T-cell (primary cell): ENCODE results near the gene DOCK6. TPM values are rescaled to one million over a fixed set of nuclear protein-coding genes. Genes with fewer than 3 reads are reported as not detected.
A peak's percentile ranks its signal among the peaks of the same experiment; 100 is the strongest.

Source experiments
- ATAC-seq, 4 experiments: fragments of 200-7000 bp in 3 of 4; fragments of 150-1000 bp in 1 of 4; cut with Tn5 transposase; replicated peaks in 1 of 4; 1 replicate in 3 of 4; 2 replicates in 1 of 4; pipeline ENCODE4 v1.10.0; 2021; ENCODE audit warnings: moderate library complexity in 3 of 4, mild to moderate bottlenecking in 2 of 4, moderate number of reproducible peaks in 1 of 4
- CTCF ChIA-PET, 2 donors: fragments of 300-600 bp; sonication (Branson Sonifier 250); formaldehyde crosslinking; loops; one replicate each; lab custom pipeline; 2022; ENCODE audit warnings: antibody characterized with exemption in 2 of 2; lab: Charles Lee
- POLR2A ChIA-PET, 2 donors: fragments of 300-600 bp; sonication (Branson Sonifier 250); formaldehyde crosslinking; loops; one replicate each; lab custom pipeline; 2022; ENCODE audit warnings: antibody characterized with exemption in 2 of 2; lab: Charles Lee
- DNase-seq, 35 experiments: peaks; one replicate each; pipeline versions ENCODE4 v3.0.0 to v3.0.0-alpha.2; 2013 to 2023
- H3K27ac ChIP-seq: one replicate; pipeline ENCODE4 v1.5.1; 2013; ENCODE audit warnings: low read length
- H3K27me3 ChIP-seq, 2 experiments: replicated peaks in 1 of 2; 1 replicate in 1 of 2; 2 replicates in 1 of 2; pipeline versions ENCODE4 v1.6.1 to v1.7.0; 2013; ENCODE audit warnings: low read length in 1 of 2, mixed read lengths in 1 of 2; ENCODE audit not compliant: control insufficient read depth in 2 of 2, insufficient read depth in 2 of 2; ENCODE audit errors: extremely low read depth in 1 of 2
- H3K36me3 ChIP-seq, 2 donors: 1 replicate in 1 of 2; 2 replicates in 1 of 2; pipeline versions ENCODE4 v1.6.1 to v1.7.0; 2013; ENCODE audit warnings: low read length in 1 of 2; ENCODE audit not compliant: control insufficient read depth in 2 of 2, insufficient read depth in 1 of 2; ENCODE audit errors: extremely low read depth in 1 of 2
- H3K4me1 ChIP-seq, 2 experiments: 1 replicate in 1 of 2; 2 replicates in 1 of 2; pipeline versions ENCODE4 v1.6.1 to v1.7.0; 2013; ENCODE audit warnings: low read length in 2 of 2, mixed read lengths in 1 of 2; ENCODE audit not compliant: insufficient read depth in 2 of 2, control insufficient read depth in 1 of 2; ENCODE audit errors: extremely low read depth in 1 of 2
- H3K4me3 ChIP-seq, 2 donors: 1 replicate in 1 of 2; 2 replicates in 1 of 2; pipeline versions ENCODE4 v1.5.1 to v1.7.0; 2013; ENCODE audit warnings: mild to moderate bottlenecking in 2 of 2, low read length in 1 of 2, moderate library complexity in 1 of 2; ENCODE audit not compliant: control insufficient read depth in 1 of 2; ENCODE audit errors: extremely low read depth in 1 of 2
- H3K9me3 ChIP-seq: 2 replicates; pipeline ENCODE4 v1.7.0; 2013
- H3K27ac Mint-ChIP-seq, 2 donors: one replicate each; pipeline ENCODE4 v1.8.0; 2020 to 2021; ENCODE audit warnings: mild to moderate bottlenecking in 2 of 2, mixed read lengths in 2 of 2
- H3K27me3 Mint-ChIP-seq, 2 donors: one replicate each; pipeline ENCODE4 v1.8.0; 2021 to 2022; ENCODE audit warnings: mixed read lengths in 2 of 2
- H3K36me3 Mint-ChIP-seq: one replicate; pipeline ENCODE4 v1.8.0; 2021; ENCODE audit warnings: mixed read lengths
- H3K4me1 Mint-ChIP-seq, 3 donors: one replicate each; pipeline ENCODE4 v1.8.0; 2020 to 2022; ENCODE audit warnings: mixed read lengths in 3 of 3, mild to moderate bottlenecking in 1 of 3
- H3K4me3 Mint-ChIP-seq, 3 donors: one replicate each; pipeline ENCODE4 v1.8.0; 2020 to 2022; ENCODE audit warnings: mild to moderate bottlenecking in 3 of 3, mixed read lengths in 3 of 3, moderate library complexity in 3 of 3
- H3K9me3 Mint-ChIP-seq, 3 donors: one replicate each; pipeline ENCODE4 v1.8.0; 2020 to 2022; ENCODE audit warnings: mixed read lengths in 3 of 3
- WGBS: methylation state at CpG from one replicate; pipeline ENCODE4 v1.1.5; 2013; ENCODE audit warnings: missing lambda C conversion rate; ENCODE audit not compliant: insufficient coverage; 5-methylcytosine and 5-hydroxymethylcytosine counted together
- total RNA-seq, 35 experiments: library from RNA in 6 of 35; stranded (reverse) in 6 of 35; fragments of 120-200 nt in 1 of 35; gene quantifications; one replicate each; pipeline versions ENCODE4 v1.2.1 to v1.2.4 and lab custom pipeline; 2013 to 2026

DOCK6 gene
- total RNA-seq, 5 donors from 2014 or later (not counting 1 experiment from before 2014, with no cell fraction given): 0.78 to 1.8 (median 1.0) TPM

GRCh38 chr19:11295665-11296245 is 33.4 kb upstream of the DOCK6 start, which contains the start of gene TSPAN16:
TSPAN16 (plus strand) TSS chr19:11296160; CDS start chr19:11296298, 138 bp downstream.
- H3K4me1 Mint-ChIP-seq: peaks cover 5 to 9% (median 7%) of the 10 kb centered on the region in 3 donors
- no peak within 1 kb of the TSS for H3K27ac ChIP-seq
- no peaks in the 10 kb centered on the region for H3K36me3 ChIP-seq
- WGBS: 88% methylated on average over 6 of the region's 8 CpGs
- no peak for ATAC-seq
- H3K27me3 ChIP-seq: peaks cover 0 to 49% of the 10 kb centered on the region in 2 experiments
- POLR2A ChIA-PET: no interaction called here
- H3K4me3 ChIP-seq: no peak within 1 kb of the TSS
- peaks cover 0 to 8% of the 10 kb centered on the region in 2 experiments for H3K4me1 ChIP-seq
- H3K9me3 ChIP-seq: no peaks in the 10 kb centered on the region
- DNase-seq: no peak
- no peaks in the 10 kb centered on the region for H3K36me3 Mint-ChIP-seq
- CTCF ChIA-PET: no interaction called here
- H3K9me3 Mint-ChIP-seq: no peaks in the 10 kb centered on the region
- H3K4me3 Mint-ChIP-seq: no peak within 1 kb of the TSS
- peaks cover 9 to 23% of the 10 kb centered on the region in 2 donors for H3K27me3 Mint-ChIP-seq
- peak within 1 kb of the TSS in 1 of 2 donors; percentile 9 for H3K27ac Mint-ChIP-seq

GRCh38 chr19:11295180-11295579 is 32.9 kb upstream of the DOCK6 start:
- no peaks in the 10 kb centered on the region for H3K36me3 Mint-ChIP-seq

GRCh38 chr19:11293433-11294389 is 31.4 kb upstream of the DOCK6 start:
- Histone ChIP-seq H3K27me3 (peaks cover 0 to 57% of the 10 kb centered on the region in 2 experiments), H3K9me3 (no peaks in the 10 kb centered on the region), H3K36me3 (no peaks in the 10 kb centered on the region), H3K27ac (no peak overlapping the region), H3K4me3 (no peak overlapping the region), H3K4me1 (peaks cover 0 to 8% of the 10 kb centered on the region in 2 experiments)
- POLR2A ChIA-PET: no interaction called here
- no peaks in the 10 kb centered on the region for H3K9me3 Mint-ChIP-seq
- ATAC-seq (peak; percentile 95 to 100 (median 98)), DNase-seq (peak; percentile 50 to 81 (median 70))
- WGBS: 6% methylated on average over 29 of the region's 41 CpGs
- CTCF ChIA-PET: interaction anchor here (0.5 to 1.1 kb wide), 8 partner anchors 14 to 1393 kb away, joined by 3 to 8 read pairs (median 5); no protein-coding TSS in a partner anchor
- H3K36me3 Mint-ChIP-seq: no peaks in the 10 kb centered on the region
- peaks cover 13 to 33% of the 10 kb centered on the region in 2 donors for H3K27me3 Mint-ChIP-seq
- H3K27ac Mint-ChIP-seq: no peak overlapping the region
- H3K4me1 Mint-ChIP-seq: peaks cover 5 to 9% (median 7%) of the 10 kb centered on the region in 3 donors
- H3K4me3 Mint-ChIP-seq: peak overlapping the region in 2 of 3 donors; percentile 24 to 41

More at GRCh38 chr19:11295180-11295579, 32.9 kb upstream of the DOCK6 start:
- Mint-ChIP-seq H3K27me3 (peaks cover 9 to 25% of the 10 kb centered on the region in 2 donors), H3K9me3 (no peaks in the 10 kb centered on the region), H3K4me3 (no peak overlapping the region), H3K27ac (no peak overlapping the region), H3K4me1 (peaks cover 5 to 9% (median 7%) of the 10 kb centered on the region in 3 donors)
- no peak overlapping the region for H3K4me3 ChIP-seq
- POLR2A ChIA-PET: no interaction called here
- 46% methylated on average over 2 of the region's 4 CpGs for WGBS
- H3K27me3 ChIP-seq: peaks cover 0 to 51% of the 10 kb centered on the region in 2 experiments
- no peak overlapping the region for H3K27ac ChIP-seq
- DNase-seq (no peak), ATAC-seq (no peak)
- CTCF ChIA-PET: no interaction called here
- no peaks in the 10 kb centered on the region for H3K36me3 ChIP-seq
- H3K9me3 ChIP-seq: no peaks in the 10 kb centered on the region
- H3K4me1 ChIP-seq: peaks cover 0 to 8% of the 10 kb centered on the region in 2 experiments

- no peak for ATAC-seq
- Histone ChIP-seq H3K9me3 (no peaks in the 10 kb centered on the region), H3K27me3 (peaks cover 0 to 74% of the 10 kb centered on the region in 2 experiments), H3K27ac (no peak overlapping the region), H3K36me3 (no peaks in the 10 kb centered on the region), H3K4me1 (peaks cover 0 to 8% of the 10 kb centered on the region in 2 experiments), H3K4me3 (no peak overlapping the region)
- H3K27me3 Mint-ChIP-seq: peaks cover 21 to 39% of the 10 kb centered on the region in 2 donors
- CTCF ChIA-PET: no interaction called here
- no peak overlapping the region for H3K27ac Mint-ChIP-seq
- no peak overlapping the region for H3K4me3 Mint-ChIP-seq
- H3K4me1 Mint-ChIP-seq: peaks cover 5 to 9% (median 7%) of the 10 kb centered on the region in 3 donors
- DNase-seq: peak in 1 of 35 experiments; percentile 2
- WGBS: 50% methylated on average over 1 of the region's 1 CpG
- POLR2A ChIA-PET: no interaction called here
- no peaks in the 10 kb centered on the region for H3K9me3 Mint-ChIP-seq
- no peaks in the 10 kb centered on the region for H3K36me3 Mint-ChIP-seq
These were observed 29.7 kb upstream of the DOCK6 start for GRCh38 chr19:11291991-11292390.

- WGBS: no CpG with 5 or more reads among the region's 7 CpGs
- no peaks in the 10 kb centered on the region for H3K9me3 ChIP-seq
- DNase-seq (no peak), ATAC-seq (no peak)
- H3K27ac Mint-ChIP-seq: no peak overlapping the region
- ChIA-PET POLR2A (no interaction called here), CTCF (interaction anchor here in 1 of 2 donors (0.7 kb wide), 1 partner anchor 99 kb away, joined by 3 read pairs; no protein-coding TSS in a partner anchor)
- no peaks in the 10 kb centered on the region for H3K36me3 Mint-ChIP-seq
- H3K27me3 ChIP-seq: peaks cover 0 to 78% of the 10 kb centered on the region in 2 experiments
- peaks cover 5 to 9% (median 7%) of the 10 kb centered on the region in 3 donors for H3K4me1 Mint-ChIP-seq
- H3K27ac ChIP-seq: no peak overlapping the region
- H3K9me3 Mint-ChIP-seq: no peaks in the 10 kb centered on the region
- no peak overlapping the region for H3K4me3 ChIP-seq
- no peaks in the 10 kb centered on the region for H3K36me3 ChIP-seq
- no peak overlapping the region for H3K4me3 Mint-ChIP-seq
- peaks cover 0 to 8% of the 10 kb centered on the region in 2 experiments for H3K4me1 ChIP-seq
- H3K27me3 Mint-ChIP-seq: peaks cover 22 to 44% of the 10 kb centered on the region in 2 donors
These were observed 29.1 kb upstream of the DOCK6 start for GRCh38 chr19:11291415-11291814.

- H3K4me1 ChIP-seq: peaks cover 0 to 8% of the 10 kb centered on the region in 2 experiments
- CTCF ChIA-PET: interaction anchor here (0.6 kb wide), 2 partner anchors 10 kb away, joined by 4 to 14 read pairs; no protein-coding TSS in a partner anchor
- POLR2A ChIA-PET: no interaction called here
- no peak overlapping the region for H3K27ac ChIP-seq
- ATAC-seq: no peak
- no peak for DNase-seq
- no peak overlapping the region for H3K4me3 ChIP-seq
- no peak overlapping the region for H3K4me3 Mint-ChIP-seq
- H3K27me3 Mint-ChIP-seq: peaks cover 22 to 44% of the 10 kb centered on the region in 2 donors
- H3K36me3 ChIP-seq: no peaks in the 10 kb centered on the region
- no peaks in the 10 kb centered on the region for H3K36me3 Mint-ChIP-seq
- WGBS: no CpG with 5 or more reads among the region's 4 CpGs
- no peaks in the 10 kb centered on the region for H3K9me3 Mint-ChIP-seq
- peaks cover 5 to 9% (median 7%) of the 10 kb centered on the region in 3 donors for H3K4me1 Mint-ChIP-seq
- H3K27me3 ChIP-seq: peaks cover 0 to 81% of the 10 kb centered on the region in 2 experiments
- H3K9me3 ChIP-seq: no peaks in the 10 kb centered on the region
- no peak overlapping the region for H3K27ac Mint-ChIP-seq
These were observed 27.9 kb upstream of the DOCK6 start for GRCh38 chr19:11290256-11290655.
